A549 (cell line): Measurements from ENCODE around the gene BEND6. TPM values are rescaled to one million over a fixed set of nuclear protein-coding genes. Genes with fewer than 3 reads are reported as not detected.
"Not testable (repeated sequence)": the region's sequence is repeated elsewhere in the genome, so short reads cannot be mapped to it uniquely, and the experiment has no call there.

Experiments
- ATAC-seq, 2 experiments: fragments of 200-7000 bp in 1 of 2; fragments of >200 bp in 1 of 2; cut with Nextera tagmentation in 1 of 2; cut with Tn5 transposase in 1 of 2; 3 replicates each; pipeline versions ENCODE4 v1.8.0 to v1.9.1; 2018 to 2020; ENCODE audit warnings: mild to moderate bottlenecking in 1 of 2, moderate library complexity in 1 of 2
- CTCF ChIA-PET: fragments of 300-600 bp; sonication (Branson Sonifier 250); formaldehyde crosslinking; extraction: SDS; loops from one replicate; lab custom pipeline; 2021; ENCODE audit warnings: antibody characterized with exemption, inconsistent platforms; lab: Yijun Ruan, JAX
- POLR2A ChIA-PET: fragments of 350-600 bp; formaldehyde crosslinking; extraction: SDS; loops from one replicate; lab custom pipeline; 2021; ENCODE audit warnings: antibody characterized with exemption, inconsistent platforms; lab: Yijun Ruan, JAX
- DNase-seq, 2 experiments: peaks; one replicate each; pipeline versions ENCODE4 v3.0.0 to v3.0.0-alpha.2; 2011 to 2016; ENCODE audit warnings: low read depth in 1 of 2, low spot score in 1 of 2
- FAIRE-seq: peaks from 2 replicates; lab custom pipeline; 2011; peaks lifted over from hg19 to GRCh38; lab: Jason Lieb, UNC
- H3K27ac ChIP-seq, 2 experiments: fragments of >200 bp; sonication (Bioruptor Twin); formaldehyde crosslinking; 3 replicates each; pipeline ENCODE4 v1.5.1; 2016 to 2017
- H3K4me1 ChIP-seq: fragments of >200 bp; sonication (Bioruptor Twin); formaldehyde crosslinking; 3 replicates; pipeline ENCODE4 v1.6.1; 2016
- H3K4me2 ChIP-seq: fragments of >200 bp; sonication (Bioruptor Twin); formaldehyde crosslinking; 3 replicates; pipeline ENCODE4 v1.6.1; 2016
- H3K4me3 ChIP-seq: fragments of >200 bp; sonication (Bioruptor Twin); formaldehyde crosslinking; 3 replicates; pipeline ENCODE4 v1.5.1; 2016
- H3K9me3 ChIP-seq: fragments of >200 bp; sonication (Bioruptor Twin); formaldehyde crosslinking; 3 replicates; pipeline ENCODE4 v1.6.1; 2016
- E2F6 ChIP-seq: IDR thresholded peaks from 2 replicates; pipeline ENCODE4 v1.6.1; 2012; ENCODE audit warnings: low read depth, borderline replicate concordance
- HOXA7 ChIP-seq: fragments of 250-450 bp; sonication (Bioruptor Pico); IDR thresholded peaks from 2 replicates; pipeline ENCODE4 v1.5.0; 2020; ENCODE audit warnings: mild to moderate bottlenecking, moderate library complexity
- HOXB13 ChIP-seq: fragments of 250-450 bp; sonication (Bioruptor Pico); IDR thresholded peaks from 2 replicates; pipeline ENCODE4 v1.5.0; 2020; ENCODE audit warnings: low read depth, mild to moderate bottlenecking, moderate library complexity
- HOXB5 ChIP-seq: fragments of 250-450 bp; sonication (Bioruptor Pico); IDR thresholded peaks from 2 replicates; pipeline ENCODE4 v1.5.0; 2020; ENCODE audit warnings: mild to moderate bottlenecking, moderate library complexity
- JUN ChIP-seq, 2 experiments: fragments of >200 bp; sonication (Bioruptor Twin); formaldehyde crosslinking; IDR thresholded peaks; 2 replicates in 1 of 2; 3 replicates in 1 of 2; pipeline ENCODE4 v1.6.1; 2016 to 2017
- JUNB ChIP-seq: fragments of >200 bp; sonication (Bioruptor Twin); formaldehyde crosslinking; IDR thresholded peaks from 2 replicates; pipeline ENCODE4 v1.6.1; 2016
- MAX ChIP-seq: IDR thresholded peaks from 2 replicates; pipeline ENCODE4 v1.6.1; 2012
- MYC ChIP-seq: IDR thresholded peaks from 2 replicates; pipeline ENCODE4 v1.6.1; 2012; ENCODE audit warnings: mild to moderate bottlenecking, inconsistent platforms, low read length, improper control_type of control experiment, borderline replicate concordance
- WGBS: methylation state at CpG from one replicate; pipeline ENCODE4 v1.1.6; 2017; ENCODE audit errors: missing lambda C conversion rate; 5-methylcytosine and 5-hydroxymethylcytosine counted together
- polyA plus RNA-seq, 4 experiments: library from polyadenylated mRNA; depleted of rRNA in 3 of 4; stranded (reverse); fragments of >200 nt; fragmentation: RNase III in 1 of 4; extraction: RNeasy Plus Mini Kit Qiagen cat#74134 plus additional on column Dnase treatment in 1 of 4; gene quantifications; 2 replicates in 3 of 4; 3 replicates in 1 of 4; pipeline ENCODE4 v1.2.3, GENCODE V29; 2011 to 2017

The BEND6 gene
- polyA plus RNA-seq, 2 of the 4 experiments (the other 2 are of a cell fraction): 2.1 to 2.9 TPM

GRCh38 chr6:57044568-57044967, 89.7 kb downstream of the BEND6 start:
- CTCF ChIA-PET: interaction anchor here (1.2 to 1.6 kb wide), 2 partner anchors 24 to 89 kb away, joined by 3 to 5 read pairs; partner anchors contain the start of gene BEND6
- H3K4me2 ChIP-seq: no peak overlapping the region
- TF ChIP-seq MYC: no peak
- ATAC-seq: no peak
- 82% methylated on average over 2 of the region's 2 CpGs for WGBS
- no peak for FAIRE-seq
- POLR2A ChIA-PET: no interaction called here
- H3K27ac ChIP-seq: no peak overlapping the region
- H3K4me1 ChIP-seq: peaks cover 12% of the 10 kb centered on the region; the same call in 1 of the 3 replicates
- H3K4me3 ChIP-seq: no peak overlapping the region
- peaks cover 3% of the 10 kb centered on the region; the same call in 1 of the 3 replicates for H3K9me3 ChIP-seq
- DNase-seq: no peak

- peak; percentile 72 to 87 for DNase-seq
- POLR2A ChIA-PET: interaction anchor here (0.5 kb wide), 1 partner anchor 427 kb away, joined by 3 read pairs; no protein-coding TSS in a partner anchor
- FAIRE-seq: not testable (repeated sequence)
Measured at GRCh38 chr6:57046332-57047256, 91.7 kb downstream of the BEND6 start, which contains the start of gene KIAA1586. KIAA1586 (plus strand) TSS chr6:57046693; CDS start chr6:57046756, 63 bp downstream.

GRCh38 chr6:57047257-57047585, 92.3 kb downstream of the BEND6 start:
- FAIRE-seq, H3K27ac ChIP-seq, POLR2A ChIA-PET, H3K4me3 ChIP-seq, H3K4me2 ChIP-seq, DNase-seq, H3K9me3 ChIP-seq, CTCF ChIA-PET: not testable (repeated sequence)
- peaks cover 12% of the 10 kb centered on the region; the same call in 1 of the 3 replicates for H3K4me1 ChIP-seq
- peak; percentile 19 to 22; a peak in 5 of 6 replicates for ATAC-seq
- WGBS: no CpG with 5 or more reads among the region's 5 CpGs

More at GRCh38 chr6:57046332-57047256, 91.7 kb downstream of the BEND6 start, which contains the start of gene KIAA1586:
- peak within 1 kb of the TSS; percentile 73 to 81 for H3K27ac ChIP-seq
- 2% methylated on average over 35 of the region's 78 CpGs for WGBS
- CTCF ChIA-PET: interaction anchor here (1.5 to 1.6 kb wide), 2 partner anchors 9 to 26 kb away, joined by 3 read pairs; no protein-coding TSS in a partner anchor
- peaks cover 12% of the 10 kb centered on the region; the same call in 1 of the 3 replicates for H3K4me1 ChIP-seq
- H3K9me3 ChIP-seq: not testable (repeated sequence)
- ATAC-seq: peak; percentile 99 to 100
- peak within 1 kb of the TSS; percentile 58 for H3K4me3 ChIP-seq
- H3K4me2 ChIP-seq: peak within 1 kb of the TSS; percentile 81
- TF ChIP-seq HOXB5 (CRISPR knock-in tag): peak; percentile 67; the same call in 1 of the 2 replicates
- TF ChIP-seq E2F6: peak; percentile 67; the same call in 1 of the 2 replicates
- TF ChIP-seq MAX: peak; percentile 77; the same call in 1 of the 2 replicates
- peak in 1 of 2 experiments; percentile 22; a peak in 1 of 5 replicates for TF ChIP-seq JUN (IDR thresholded peaks at IDR 0.05)
- peak; percentile 72; the same call in 1 of the 2 replicates for TF ChIP-seq HOXB13 (CRISPR knock-in tag)

- POLR2A ChIA-PET: not testable (repeated sequence)
- peak overlapping the region; percentile 58 for H3K4me2 ChIP-seq
Measured at GRCh38 chr6:57047859-57048258, 93.0 kb downstream of the BEND6 start.

GRCh38 chr6:57048577-57048976, 93.7 kb downstream of the BEND6 start:
- Histone ChIP-seq H3K4me2 (0 out of 3 replicates have a peak overlapping the region, but pooled peaks have one; percentile 58), H3K9me3 (peaks cover 3% of the 10 kb centered on the region; the same call in 1 of the 3 replicates), H3K4me3 (no peak overlapping the region), H3K27ac (no peak overlapping the region), H3K4me1 (peaks cover 12% of the 10 kb centered on the region; the same call in 1 of the 3 replicates)
- CTCF ChIA-PET: no interaction called here
- DNase-seq (no peak), FAIRE-seq (no peak), ATAC-seq (no peak)
- no peak for TF ChIP-seq JUNB
- TF ChIP-seq HOXA7 (CRISPR knock-in tag): no peak
- no peak for TF ChIP-seq E2F6
- POLR2A ChIA-PET: no interaction called here
- WGBS: 76% methylated on average over 5 of the region's 5 CpGs

More at GRCh38 chr6:57047859-57048258, 93.0 kb downstream of the BEND6 start:
- H3K27ac ChIP-seq, H3K9me3 ChIP-seq, DNase-seq, FAIRE-seq, ATAC-seq, H3K4me3 ChIP-seq, CTCF ChIA-PET: not testable (repeated sequence)
- peaks cover 12% of the 10 kb centered on the region; the same call in 1 of the 3 replicates for H3K4me1 ChIP-seq
- 98% methylated on average over 4 of the region's 6 CpGs for WGBS
